Transverse colon (tissue), 4 donors: ENCODE measurements around the gene PLA2G7. TPM values are rescaled to one million over a fixed set of nuclear protein-coding genes. Genes with fewer than 3 reads are reported as not detected.

Source experiments
- DNase-seq: peaks from one replicate; pipeline ENCODE4 v3.0.0-alpha.2; 2019
- H3K27ac ChIP-seq, 4 donors: fragments of 200-600 bp; sonication (generic); 2 replicates each; pipeline ENCODE4 v1.5.1; 2016 to 2018; ENCODE audit warnings: inconsistent platforms in 4 of 4
- H3K27me3 ChIP-seq: fragments of 200-600 bp; sonication (generic); 2 replicates; pipeline ENCODE4 v1.5.1; 2017; ENCODE audit warnings: inconsistent platforms
- H3K36me3 ChIP-seq, 4 donors: fragments of 200-600 bp; sonication (generic); 2 replicates each; pipeline ENCODE4 v1.5.1; 2017 to 2019; ENCODE audit warnings: inconsistent platforms in 4 of 4
- H3K4me1 ChIP-seq, 4 donors: fragments of 200-600 bp; sonication (generic); 2 replicates each; pipeline ENCODE4 v1.5.1; 2017 to 2020; ENCODE audit warnings: inconsistent platforms in 4 of 4
- H3K4me3 ChIP-seq, 4 donors: fragments of 200-600 bp; sonication (generic); 1 replicate in 1 of 4; 2 replicates in 3 of 4; pipeline versions ENCODE4 v1.5.1 to v1.6.1; 2017 to 2019; ENCODE audit warnings: inconsistent platforms in 4 of 4
- H3K9me3 ChIP-seq, 2 donors: fragments of 200-600 bp; sonication (generic); 2 replicates each; pipeline ENCODE4 v1.5.1; 2017 to 2019; ENCODE audit warnings: inconsistent platforms in 2 of 2
- CTCF ChIP-seq, 5 experiments: fragments of 200-600 bp in 3 of 5; fragments of 450-650 bp in 2 of 5; sonication (generic) in 3 of 5; IDR thresholded peaks; 1 replicate in 2 of 5; 2 replicates in 3 of 5; pipeline ENCODE4 v1.5.1; 2016 to 2017; ENCODE audit warnings: antibody characterized with exemption in 5 of 5, inconsistent platforms in 3 of 5, mild to moderate bottlenecking in 2 of 5, moderate library complexity in 1 of 5
- EP300 ChIP-seq: sonication (generic); formaldehyde crosslinking; IDR thresholded peaks from one replicate; pipeline ENCODE4 v1.6.1; 2017; ENCODE audit warnings: antibody characterized with exemption, low read depth
- POLR2A ChIP-seq: fragments of 450-650 bp; IDR thresholded peaks from one replicate; pipeline ENCODE4 v1.6.1; 2016; ENCODE audit warnings: antibody characterized with exemption, mild to moderate bottlenecking, moderate library complexity
- POLR2AphosphoS5 ChIP-seq, 3 donors: sonication (generic); formaldehyde crosslinking; IDR thresholded peaks; one replicate each; pipeline ENCODE4 v1.6.1; 2016; ENCODE audit warnings: antibody characterized with exemption in 3 of 3
- WGBS, 2 donors: methylation state at CpG; one replicate each; pipeline ENCODE4 v1.1.5; 2018; ENCODE audit warnings: low coverage in 1 of 2; 5-methylcytosine and 5-hydroxymethylcytosine counted together
- in situ Hi-C, 4 donors: fragments of 200-750 bp; cut with MboI; loops; one replicate each; pipeline versions ENCODE4 v1.15.0 to v1.15.1; 2017; ENCODE audit warnings: low sequenced_read_pairs in 3 of 4, low pct_ligation_motif_present in 1 of 4, low pct_unique_long_range_greater_than_20kb in 1 of 4
- intact Hi-C: fragments of 100-400 bp; cut with DNase I; formaldehyde crosslinking; loops from one replicate; pipeline ENCODE4 v1.15.1; 2023; ENCODE audit warnings: low total_unique reads
- total RNA-seq, 4 donors: library from RNA; depleted of rRNA; stranded (reverse); fragments of >200 nt; gene quantifications; one replicate each; pipeline ENCODE4 v1.1.0, GENCODE V29; 2016

PLA2G7 gene
- total RNA-seq, 4 donors from 2014 or later: 0.14 to 3.0 (median 1.4) TPM; not detected in 1

- TF ChIP-seq EP300: no peak
- no peak for TF ChIP-seq CTCF (IDR thresholded peaks at IDR 0.05)
- TF ChIP-seq POLR2A: no peak
- no peak for TF ChIP-seq POLR2AphosphoS5 (IDR thresholded peaks at IDR 0.05)
- H3K36me3 ChIP-seq: no peaks in the 10 kb centered on the region
- no peak overlapping the region for H3K4me3 ChIP-seq
- in situ Hi-C loops: no loop called here
- H3K4me1 ChIP-seq: peaks cover 0 to 16% (median 15%) of the 10 kb centered on the region in 4 donors
- H3K9me3 ChIP-seq: no peaks in the 10 kb centered on the region
- DNase-seq: no peak
- H3K27me3 ChIP-seq: peaks cover 38% of the 10 kb centered on the region
- intact Hi-C loops: no loop called here
- H3K27ac ChIP-seq: no peak overlapping the region
Measured at GRCh38 chr6:46736906-46737305, 1.7 kb upstream of the PLA2G7 start.

- Histone ChIP-seq H3K36me3 (no peaks in the 10 kb centered on the region), H3K9me3 (no peaks in the 10 kb centered on the region), H3K27ac (peak overlapping the region in 1 of 4 donors; percentile 13), H3K4me1 (peaks cover 0 to 16% (median 15%) of the 10 kb centered on the region in 4 donors), H3K27me3 (peaks cover 38% of the 10 kb centered on the region), H3K4me3 (peak overlapping the region in 3 of 4 donors; percentile 36 to 56 (median 52))
- WGBS, 2 donors: 20 to 28% methylated on average over 5 to 8 of the region's 8 CpGs
- no peak for TF ChIP-seq EP300
- TF ChIP-seq POLR2AphosphoS5 (IDR thresholded peaks at IDR 0.05): no peak
- no peak for TF ChIP-seq POLR2A
- TF ChIP-seq CTCF (IDR thresholded peaks at IDR 0.05): no peak
- intact Hi-C loops (no loop called here), in situ Hi-C loops (no loop called here)
- DNase-seq: no peak
Measured at GRCh38 chr6:46735720-46736031, 501 bp upstream of the PLA2G7 start.

DNA sequence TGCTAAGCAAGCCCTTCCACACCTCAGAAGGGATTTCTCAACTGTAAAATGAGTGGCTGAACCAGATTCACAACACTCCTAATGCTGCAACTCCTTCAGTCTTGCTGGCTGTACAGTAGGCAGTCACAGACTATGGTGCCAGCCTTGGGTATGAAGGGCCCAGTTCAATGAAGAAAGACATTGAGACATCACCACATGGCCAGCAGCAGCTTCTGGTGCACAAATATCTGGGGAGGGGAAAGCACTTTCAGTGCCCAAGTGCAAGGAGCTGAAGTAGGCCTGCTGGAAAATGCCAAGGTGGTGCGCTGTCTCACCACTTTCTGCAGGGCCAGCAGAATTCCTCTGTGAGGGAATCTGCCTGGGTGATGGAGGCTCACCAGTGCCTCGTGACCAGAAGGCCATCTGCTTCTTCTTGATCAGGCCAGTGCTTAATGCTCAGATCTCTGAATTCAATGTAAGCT, 1.8 kb downstream of the PLA2G7 start:
- intact Hi-C loops: no loop called here

GRCh38 chr6:46730921-46731461, 4.2 kb downstream of the PLA2G7 start:
- H3K27me3 ChIP-seq: peaks cover 16% of the 10 kb centered on the region
- WGBS, 2 donors: 59 to 63% methylated on average over 4 of the region's 4 CpGs
- H3K36me3 ChIP-seq: no peaks in the 10 kb centered on the region
- DNase-seq: no peak
- in situ Hi-C loops: no loop called here
- H3K27ac ChIP-seq: peak overlapping the region in 1 of 4 donors; percentile 30
- peak; percentile 13 for TF ChIP-seq POLR2A
- no peak for TF ChIP-seq CTCF (IDR thresholded peaks at IDR 0.05)
- H3K9me3 ChIP-seq: no peaks in the 10 kb centered on the region
- intact Hi-C loops: no loop called here
- H3K4me3 ChIP-seq: no peak overlapping the region
- H3K4me1 ChIP-seq: peaks cover 0 to 16% (median 15%) of the 10 kb centered on the region in 4 donors

More for the DNA sequence above, 1.8 kb downstream of the PLA2G7 start:
- Histone ChIP-seq H3K4me3 (no peak overlapping the region), H3K27ac (no peak overlapping the region), H3K27me3 (peaks cover 38% of the 10 kb centered on the region), H3K9me3 (no peaks in the 10 kb centered on the region), H3K4me1 (peaks cover 0 to 16% (median 15%) of the 10 kb centered on the region in 4 donors), H3K36me3 (no peaks in the 10 kb centered on the region)
- in situ Hi-C loops: no loop called here
- WGBS, 2 donors: 74% methylated on average over 2 of the region's 2 CpGs; no CpG with 5 or more reads in 1 of the 2 donors
- TF ChIP-seq POLR2AphosphoS5 (IDR thresholded peaks at IDR 0.05): no peak
- no peak for TF ChIP-seq POLR2A
- TF ChIP-seq EP300: no peak
- TF ChIP-seq CTCF (IDR thresholded peaks at IDR 0.05): no peak
- no peak for DNase-seq
